ENCODE results near the gene PCDHA7.
"Not testable (repeated sequence)": the region's sequence is repeated elsewhere in the genome, so short reads cannot be mapped to it uniquely, and the experiment has no call there.

Gene PCDHA7

DNA sequence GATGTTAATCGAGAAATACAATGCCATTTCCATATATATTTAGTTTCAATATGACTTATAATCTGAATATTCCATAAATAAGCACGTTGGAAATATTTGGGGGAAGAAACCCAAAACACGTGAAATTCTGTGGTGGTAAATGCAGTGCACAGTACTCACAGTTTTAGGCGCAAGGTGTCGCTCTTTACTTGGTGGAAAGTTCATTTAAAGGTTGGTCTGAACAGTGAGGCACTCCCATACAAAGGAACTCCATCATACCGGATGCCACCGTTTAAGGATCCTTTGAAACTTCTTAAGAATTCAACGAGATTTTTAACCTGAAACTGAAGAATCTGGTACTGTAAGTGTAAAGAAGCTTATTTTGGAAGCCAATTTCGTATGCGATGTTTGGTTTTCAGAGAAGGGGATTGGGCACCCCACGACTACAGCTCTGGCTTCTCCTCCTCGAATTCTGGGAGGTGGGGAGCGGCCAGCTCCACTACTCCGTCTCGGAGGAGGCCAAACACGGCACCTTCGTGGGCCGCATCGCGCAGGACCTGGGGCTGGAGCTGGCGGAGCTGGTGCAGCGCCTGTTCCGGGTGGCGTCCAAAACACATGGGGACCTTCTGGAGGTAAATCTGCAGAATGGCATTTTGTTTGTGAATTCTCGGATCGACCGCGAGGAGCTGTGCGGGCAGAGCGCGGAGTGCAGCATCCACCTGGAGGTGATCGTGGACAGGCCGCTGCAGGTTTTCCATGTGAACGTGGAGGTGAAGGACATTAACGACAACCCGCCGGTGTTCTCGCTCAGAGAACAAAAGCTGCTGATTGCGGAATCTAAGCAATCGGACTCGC, 34.9 kb downstream of the PCDHA7 start, which contains the start of gene PCDHA11:
Gene PCDHA11, plus strand, starts transcription at position 237 of the 834 bp plus-strand sequence. Its CDS starts 147 bp downstream, at position 384.
- peak; percentile 41 for DNase-seq (ENCODE audit: low spot score)

GRCh38 chr5:140869555-140869886, 35.5 kb downstream of the PCDHA7 start:
- no peak for DNase-seq (ENCODE audit: low spot score)

GRCh38 chr5:140870221-140871201, 36.4 kb downstream of the PCDHA7 start:
- DNase-seq (ENCODE audit: low spot score): no peak

DNA sequence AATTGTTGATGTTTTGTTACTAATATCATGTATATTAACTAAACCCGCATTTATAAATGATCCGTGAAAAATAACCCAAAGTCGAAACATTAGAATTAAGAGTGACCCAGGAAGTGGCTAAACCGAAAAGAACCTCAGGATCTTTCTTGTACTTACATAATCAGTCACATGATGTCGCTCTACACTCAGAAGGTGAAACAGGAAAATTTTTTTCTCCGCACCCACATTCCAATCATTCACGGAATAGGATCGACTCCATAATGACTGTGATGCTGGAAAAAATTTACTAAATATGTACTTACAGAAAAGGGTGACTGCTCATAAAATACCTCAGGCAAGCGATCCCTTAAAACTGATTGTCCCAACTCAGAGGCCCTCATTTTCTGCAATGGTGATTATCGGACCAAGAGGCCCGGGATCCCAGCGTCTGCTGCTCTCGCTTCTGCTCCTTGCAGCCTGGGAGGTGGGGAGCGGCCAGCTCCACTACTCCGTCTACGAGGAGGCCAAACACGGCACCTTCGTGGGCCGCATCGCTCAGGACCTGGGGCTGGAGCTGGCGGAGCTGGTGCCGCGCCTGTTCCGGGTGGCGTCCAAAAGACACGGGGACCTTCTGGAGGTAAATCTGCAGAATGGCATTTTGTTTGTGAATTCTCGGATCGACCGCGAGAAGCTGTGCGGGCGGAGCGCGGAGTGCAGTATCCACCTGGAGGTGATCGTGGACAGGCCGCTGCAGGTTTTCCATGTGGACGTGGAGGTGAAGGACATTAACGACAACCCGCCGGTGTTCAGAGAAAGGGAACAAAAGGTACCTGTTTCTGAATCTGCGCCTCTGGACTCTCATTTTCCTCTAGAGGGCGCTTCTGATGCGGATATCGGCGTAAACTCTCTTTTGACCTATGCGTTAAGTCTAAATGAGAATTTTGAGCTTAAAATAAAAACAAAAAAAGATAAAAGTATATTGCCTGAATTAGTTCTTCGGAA, 41.3 kb downstream of the PCDHA7 start, which contains the start of gene PCDHA12:
Gene PCDHA12, plus strand, starts transcription at position 224 of the 981 bp plus-strand sequence. Its CDS starts 165 bp downstream, at position 389.
- DNase-seq (ENCODE audit: low spot score): peak; percentile 58

DNA sequence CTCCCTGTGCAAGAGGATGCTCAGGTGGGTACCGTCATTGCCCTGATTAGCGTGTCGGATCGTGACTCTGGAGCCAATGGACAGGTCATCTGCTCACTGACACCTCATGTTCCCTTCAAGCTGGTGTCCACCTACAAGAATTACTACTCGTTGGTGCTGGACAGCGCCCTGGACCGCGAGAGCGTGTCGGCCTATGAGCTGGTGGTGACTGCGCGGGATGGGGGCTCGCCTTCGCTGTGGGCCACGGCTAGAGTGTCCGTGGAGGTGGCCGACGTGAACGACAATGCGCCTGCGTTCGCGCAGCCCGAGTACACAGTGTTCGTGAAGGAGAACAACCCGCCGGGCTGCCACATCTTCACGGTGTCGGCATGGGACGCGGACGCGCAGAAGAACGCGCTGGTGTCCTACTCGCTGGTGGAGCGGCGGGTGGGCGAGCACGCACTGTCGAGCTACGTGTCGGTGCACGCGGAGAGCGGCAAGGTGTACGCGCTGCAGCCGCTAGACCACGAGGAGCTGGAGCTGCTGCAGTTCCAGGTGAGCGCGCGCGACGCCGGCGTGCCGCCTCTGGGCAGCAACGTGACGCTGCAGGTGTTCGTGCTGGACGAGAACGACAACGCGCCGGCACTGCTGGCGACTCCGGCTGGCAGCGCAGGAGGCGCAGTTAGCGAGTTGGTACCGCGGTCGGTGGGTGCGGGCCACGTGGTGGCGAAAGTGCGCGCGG, 42.6 kb downstream of the PCDHA7 start:
- not testable (repeated sequence) for DNase-seq (ENCODE audit: low spot score)

DNA sequence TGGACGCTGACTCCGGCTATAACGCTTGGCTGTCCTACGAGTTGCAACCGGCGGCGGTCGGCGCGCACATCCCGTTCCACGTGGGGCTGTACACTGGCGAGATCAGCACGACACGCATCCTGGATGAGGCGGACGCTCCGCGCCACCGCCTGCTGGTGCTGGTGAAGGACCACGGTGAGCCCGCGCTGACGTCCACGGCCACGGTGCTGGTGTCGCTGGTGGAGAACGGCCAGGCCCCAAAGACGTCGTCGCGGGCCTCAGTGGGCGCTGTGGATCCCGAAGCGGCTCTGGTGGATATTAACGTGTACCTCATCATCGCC, 43.2 kb downstream of the PCDHA7 start:
- no peak for DNase-seq (ENCODE audit: low spot score)

- DNase-seq (ENCODE audit: low spot score): no peak
Observed at GRCh38 chr5:140881889-140882590, 48.0 kb downstream of the PCDHA7 start, which contains the start of gene PCDHA13. Gene PCDHA13 (plus strand): TSS chr5:140882124. CDS start chr5:140882269, 145 bp downstream.

GRCh38 chr5:140882591-140882899, 48.5 kb downstream of the PCDHA7 start:
- DNase-seq (ENCODE audit: low spot score): peak; percentile 58

DNA sequence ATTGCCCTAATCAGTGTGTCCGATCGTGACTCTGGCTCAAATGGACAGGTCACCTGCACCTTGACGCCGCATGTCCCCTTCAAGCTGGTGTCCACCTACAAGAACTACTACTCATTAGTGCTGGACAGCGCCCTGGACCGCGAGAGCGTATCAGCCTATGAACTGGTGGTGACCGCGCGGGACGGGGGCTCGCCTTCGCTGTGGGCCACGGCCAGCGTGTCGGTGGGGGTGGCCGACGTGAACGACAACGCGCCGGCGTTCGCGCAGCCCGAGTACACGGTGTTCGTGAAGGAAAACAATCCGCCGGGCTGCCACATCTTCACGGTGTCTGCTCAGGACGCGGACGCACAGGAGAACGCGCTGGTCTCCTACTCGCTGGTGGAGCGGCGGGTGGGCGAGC, 49.3 kb downstream of the PCDHA7 start:
- DNase-seq (ENCODE audit: low spot score): no peak

DNA sequence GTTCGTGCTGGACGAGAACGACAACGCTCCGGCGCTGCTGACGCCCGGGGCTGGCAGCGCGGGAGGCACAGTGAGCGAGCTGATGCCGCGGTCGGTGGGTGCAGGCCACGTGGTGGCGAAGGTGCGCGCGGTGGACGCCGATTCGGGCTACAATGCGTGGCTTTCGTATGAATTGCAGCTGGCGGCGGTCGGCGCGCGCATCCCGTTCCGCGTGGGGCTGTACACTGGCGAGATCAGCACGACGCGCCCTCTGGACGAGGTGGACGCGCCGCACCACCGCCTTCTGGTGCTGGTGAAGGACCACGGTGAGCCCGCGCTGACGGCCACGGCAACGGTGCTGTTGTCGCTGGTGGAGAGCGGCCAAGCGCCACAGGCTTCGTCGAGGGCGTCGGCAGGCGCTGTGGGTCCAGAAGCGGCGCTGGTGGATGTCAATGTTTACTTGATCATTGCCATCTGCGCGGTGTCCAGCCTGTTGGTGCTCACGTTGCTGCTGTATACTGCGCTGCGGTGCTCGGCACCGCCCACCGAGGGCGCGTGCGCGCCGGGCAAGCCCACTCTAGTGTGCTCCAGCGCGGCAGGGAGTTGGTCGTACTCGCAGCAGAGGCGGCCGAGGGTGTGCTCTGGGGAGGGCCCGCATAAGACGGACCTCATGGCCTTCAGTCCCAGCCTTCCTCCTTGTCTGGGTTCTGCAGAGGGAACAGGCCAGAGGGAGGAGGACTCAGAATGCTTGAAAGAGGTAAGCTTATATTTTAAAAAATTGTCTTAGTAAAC, 50.0 kb downstream of the PCDHA7 start:
- DNase-seq (ENCODE audit: low spot score): no peak

All from iPS-NIHi11 (cell line).